ENCODE measurements around the gene PANK4. TPM values are rescaled to one million over a fixed set of nuclear protein-coding genes. Genes with fewer than 3 reads are reported as not detected.

The PANK4 gene
- total RNA-seq, 3 donors from 2014 or later: 16.5 to 32.8 (median 31.3) TPM

GRCh38 chr1:2512862-2513421, 13.5 kb downstream of the PANK4 start:
- TF ChIP-seq POLR2AphosphoS5 (IDR thresholded peaks at IDR 0.05) (no peak), POLR2A (IDR thresholded peaks at IDR 0.05) (no peak), CTCF (IDR thresholded peaks at IDR 0.05) (no peak)
- no peak overlapping the region for H3K4me3 ChIP-seq
- no peaks in the 10 kb centered on the region for H3K27me3 ChIP-seq

GRCh38 chr1:2510366-2511155, 15.8 kb downstream of the PANK4 start:
- no peak for DNase-seq (ENCODE audit: low spot score in 2 of 2)
- H3K4me1 ChIP-seq: no peaks in the 10 kb centered on the region
- H3K27ac ChIP-seq: no peak overlapping the region
- intact Hi-C loops (cut with DNase I; ENCODE audit: low total_unique reads): no loop called here
- peaks cover 13% of the 10 kb centered on the region for H3K36me3 ChIP-seq
- no peaks in the 10 kb centered on the region for H3K27me3 ChIP-seq
- no peak for TF ChIP-seq POLR2AphosphoS5 (IDR thresholded peaks at IDR 0.05)
- no peak for TF ChIP-seq CTCF (IDR thresholded peaks at IDR 0.05)
- no peak for TF ChIP-seq POLR2A (IDR thresholded peaks at IDR 0.05)
- no peak overlapping the region for H3K4me3 ChIP-seq
- no peaks in the 10 kb centered on the region for H3K9me3 ChIP-seq

More at GRCh38 chr1:2512862-2513421, 13.5 kb downstream of the PANK4 start:
- DNase-seq (ENCODE audit: low spot score in 2 of 2): no peak
- no peaks in the 10 kb centered on the region for H3K9me3 ChIP-seq
- no peak overlapping the region for H3K27ac ChIP-seq
- H3K4me1 ChIP-seq: no peaks in the 10 kb centered on the region
- H3K36me3 ChIP-seq: peaks cover 21% of the 10 kb centered on the region
- intact Hi-C loops (cut with DNase I; ENCODE audit: low total_unique reads): no loop called here

- intact Hi-C loops (cut with DNase I; ENCODE audit: low total_unique reads): no loop called here
- H3K27me3 ChIP-seq: peaks cover 0 to 3% of the 10 kb centered on the region in 2 donors
- no peaks in the 10 kb centered on the region for H3K4me1 ChIP-seq
- no peak overlapping the region for H3K27ac ChIP-seq
- DNase-seq (ENCODE audit: low spot score in 2 of 2): no peak
- H3K36me3 ChIP-seq: peaks cover 13% of the 10 kb centered on the region
- no peaks in the 10 kb centered on the region for H3K9me3 ChIP-seq
- TF ChIP-seq POLR2A (IDR thresholded peaks at IDR 0.05) (no peak), POLR2AphosphoS5 (IDR thresholded peaks at IDR 0.05) (no peak), CTCF (IDR thresholded peaks at IDR 0.05) (no peak)
- H3K4me3 ChIP-seq: no peak overlapping the region
Observed at GRCh38 chr1:2509589-2509988, 16.8 kb downstream of the PANK4 start.

GRCh38 chr1:2508751-2509150, 17.6 kb downstream of the PANK4 start:
- peaks cover 9% of the 10 kb centered on the region for H3K36me3 ChIP-seq

More at GRCh38 chr1:2508751-2509150, 17.6 kb downstream of the PANK4 start:
- no peak overlapping the region for H3K27ac ChIP-seq
- no peaks in the 10 kb centered on the region for H3K9me3 ChIP-seq
- intact Hi-C loops (cut with DNase I; ENCODE audit: low total_unique reads): no loop called here
- H3K27me3 ChIP-seq: peaks cover 0 to 10% of the 10 kb centered on the region in 2 donors
- TF ChIP-seq CTCF (IDR thresholded peaks at IDR 0.05) (no peak), POLR2A (IDR thresholded peaks at IDR 0.05) (no peak), POLR2AphosphoS5 (IDR thresholded peaks at IDR 0.05) (no peak)
- H3K4me3 ChIP-seq: no peak overlapping the region
- H3K4me1 ChIP-seq: no peaks in the 10 kb centered on the region
- no peak for DNase-seq (ENCODE audit: low spot score in 2 of 2)
